Trophoblast cell (in vitro differentiated cells and primary cell): ENCODE data around the gene HDAC11.

Source experiments
- DNase-seq, 2 donors: peaks; one replicate each; pipeline ENCODE4 v3.0.0-alpha.2; 2016
- H2AFZ ChIP-seq: 2 replicates; pipeline ENCODE4 v1.6.1; 2013; ENCODE audit warnings: low read length, moderate library complexity, mild to moderate bottlenecking; ENCODE audit not compliant: insufficient read depth, poor library complexity
- H2AK5ac ChIP-seq: 2 replicates; pipeline ENCODE4 v1.6.1; 2013; ENCODE audit warnings: mild to moderate bottlenecking, low read length
- H2BK120ac ChIP-seq: 2 replicates; pipeline ENCODE4 v1.6.1; 2013; ENCODE audit warnings: low read length, mild to moderate bottlenecking, moderate library complexity; ENCODE audit not compliant: insufficient read depth, poor library complexity
- H2BK12ac ChIP-seq: 2 replicates; pipeline ENCODE4 v1.6.1; 2013; ENCODE audit warnings: mild to moderate bottlenecking, low read length, moderate library complexity
- H2BK5ac ChIP-seq: 2 replicates; pipeline ENCODE4 v1.6.1; 2013; ENCODE audit warnings: low read length, low read depth, moderate library complexity, mild to moderate bottlenecking; ENCODE audit not compliant: poor library complexity
- H3K14ac ChIP-seq: 2 replicates; pipeline ENCODE4 v1.6.1; 2013; ENCODE audit warnings: mild to moderate bottlenecking, low read length
- H3K18ac ChIP-seq: 2 replicates; pipeline ENCODE4 v1.6.1; 2013; ENCODE audit warnings: mild to moderate bottlenecking, low read length
- H3K23ac ChIP-seq: 2 replicates; pipeline ENCODE4 v1.6.1; 2013; ENCODE audit warnings: low read length
- H3K27ac ChIP-seq: 2 replicates; pipeline ENCODE4 v1.5.1; 2013; ENCODE audit warnings: low read depth, mild to moderate bottlenecking, inconsistent platforms, low read length, moderate library complexity
- H3K27me3 ChIP-seq: 2 replicates; pipeline ENCODE4 v1.6.1; 2013; ENCODE audit warnings: inconsistent platforms, mild to moderate bottlenecking, low read length, moderate library complexity; ENCODE audit not compliant: insufficient read depth
- H3K36me3 ChIP-seq, 2 experiments: 1 replicate in 1 of 2; 2 replicates in 1 of 2; pipeline ENCODE4 v1.6.1; 2013; ENCODE audit warnings: low read length in 2 of 2, mild to moderate bottlenecking in 2 of 2, moderate library complexity in 1 of 2; ENCODE audit not compliant: insufficient read depth in 2 of 2, control insufficient read depth in 1 of 2
- H3K4ac ChIP-seq: 2 replicates; pipeline ENCODE4 v1.6.1; 2013; ENCODE audit warnings: low read depth, mild to moderate bottlenecking, low read length, moderate library complexity
- H3K4me1 ChIP-seq, 2 experiments: 1 replicate in 1 of 2; 2 replicates in 1 of 2; pipeline ENCODE4 v1.6.1; 2013; ENCODE audit warnings: low read length in 2 of 2, mild to moderate bottlenecking in 2 of 2, moderate library complexity in 1 of 2; ENCODE audit not compliant: insufficient read depth in 2 of 2, control insufficient read depth in 1 of 2
- H3K4me2 ChIP-seq: 2 replicates; pipeline ENCODE4 v1.6.1; 2013; ENCODE audit warnings: inconsistent platforms, mild to moderate bottlenecking, low read length, moderate library complexity
- H3K4me3 ChIP-seq: 2 replicates; pipeline ENCODE4 v1.5.1; 2013; ENCODE audit warnings: mild to moderate bottlenecking, low read depth, low read length, inconsistent platforms
- H3K79me1 ChIP-seq: one replicate; pipeline ENCODE4 v1.6.1; 2013; ENCODE audit warnings: low read length
- H3K79me2 ChIP-seq: 2 replicates; pipeline ENCODE4 v1.6.1; 2013; ENCODE audit warnings: low read length, mild to moderate bottlenecking; ENCODE audit not compliant: control insufficient read depth, insufficient read depth, poor library complexity
- H3K9ac ChIP-seq: 2 replicates; pipeline ENCODE4 v1.6.1; 2013; ENCODE audit warnings: mild to moderate bottlenecking, low read length
- H3K9me3 ChIP-seq: 2 replicates; pipeline ENCODE4 v1.6.1; 2013; ENCODE audit warnings: low read depth, mild to moderate bottlenecking, control low read depth, inconsistent platforms, low read length; ENCODE audit not compliant: insufficient read depth
- H4K12ac ChIP-seq: 2 replicates; pipeline ENCODE4 v1.6.1; 2013; ENCODE audit warnings: low read depth, mild to moderate bottlenecking, low read length, moderate library complexity
- H4K8ac ChIP-seq: 2 replicates; pipeline ENCODE4 v1.6.1; 2013; ENCODE audit warnings: low read depth, mild to moderate bottlenecking, low read length, moderate library complexity
- H4K91ac ChIP-seq: one replicate; pipeline ENCODE4 v1.6.1; 2013; ENCODE audit warnings: low read depth, mild to moderate bottlenecking, low read length, moderate library complexity
- WGBS: extraction: QIAGEN DNeasy Blood & Tissue Kit; methylation state at CpG from one replicate; pipeline ENCODE4 v1.1.7; 2013; ENCODE audit warnings: missing lambda C conversion rate; ENCODE audit not compliant: insufficient read length, insufficient coverage; ENCODE audit errors: extremely low coverage; 5-methylcytosine and 5-hydroxymethylcytosine counted together

Gene HDAC11

GRCh38 chr3:13538520-13539291 lies 58.6 kb downstream of the HDAC11 start:
- Histone ChIP-seq H3K79me1 (no peaks in the 10 kb centered on the region), H3K14ac (no peak overlapping the region), H2BK5ac (no peak overlapping the region), H3K79me2 (no peaks in the 10 kb centered on the region), H2AFZ (no peak overlapping the region), H3K4me1 (peaks cover 12 to 24% of the 10 kb centered on the region in 2 experiments), H3K4me2 (no peak overlapping the region), H2BK120ac (peak overlapping the region; percentile 67), H4K91ac (peak overlapping the region; percentile 34), H3K18ac (no peak overlapping the region), H3K23ac (no peak overlapping the region), H3K9me3 (peaks cover 2% of the 10 kb centered on the region), H3K4ac (no peak overlapping the region), H4K12ac (no peak overlapping the region), H3K27ac (no peak overlapping the region), H2AK5ac (no peak overlapping the region), H4K8ac (no peak overlapping the region), H2BK12ac (no peak overlapping the region), H3K27me3 (no peaks in the 10 kb centered on the region), H3K9ac (no peak overlapping the region), H3K36me3 (no peaks in the 10 kb centered on the region), H3K4me3 (no peak overlapping the region)
- DNase-seq, result no peak
- no CpG with 5 or more reads among the region's 9 CpGs for WGBS

- Histone ChIP-seq H3K23ac (no peak overlapping the region), H3K4ac (no peak overlapping the region), H2BK5ac (no peak overlapping the region), H3K14ac (no peak overlapping the region), H3K27ac (no peak overlapping the region), H4K91ac (no peak overlapping the region), H2AK5ac (no peak overlapping the region), H3K79me2 (no peaks in the 10 kb centered on the region), H3K79me1 (no peaks in the 10 kb centered on the region), H3K18ac (no peak overlapping the region), H4K12ac (no peak overlapping the region), H2BK12ac (no peak overlapping the region), H3K9ac (no peak overlapping the region), H3K36me3 (no peaks in the 10 kb centered on the region), H2BK120ac (no peak overlapping the region), H3K4me1 (peaks cover 9 to 21% of the 10 kb centered on the region in 2 experiments), H3K4me3 (no peak overlapping the region), H4K8ac (no peak overlapping the region), H3K9me3 (peaks cover 2% of the 10 kb centered on the region), H3K4me2 (no peak overlapping the region), H2AFZ (no peak overlapping the region), H3K27me3 (no peaks in the 10 kb centered on the region)
- no CpG with 5 or more reads among the region's 5 CpGs for WGBS
- peak; percentile 69 to 72 for DNase-seq
Measured at GRCh38 chr3:13539292-13539638, 59.2 kb downstream of the HDAC11 start.

- Histone ChIP-seq H3K27ac (no peak overlapping the region), H3K36me3 (no peaks in the 10 kb centered on the region), H3K18ac (no peak overlapping the region), H2BK5ac (no peak overlapping the region), H2AK5ac (no peak overlapping the region), H4K12ac (no peak overlapping the region), H2AFZ (no peak overlapping the region), H2BK120ac (no peak overlapping the region), H3K27me3 (no peaks in the 10 kb centered on the region), H3K9ac (no peak overlapping the region), H3K4ac (no peak overlapping the region), H2BK12ac (no peak overlapping the region), H3K79me2 (no peaks in the 10 kb centered on the region), H3K4me1 (peaks cover 9 to 21% of the 10 kb centered on the region in 2 experiments), H3K4me2 (no peak overlapping the region), H3K79me1 (no peaks in the 10 kb centered on the region), H4K8ac (no peak overlapping the region), H3K14ac (no peak overlapping the region), H3K4me3 (no peak overlapping the region), H3K23ac (no peak overlapping the region), H4K91ac (no peak overlapping the region), H3K9me3 (peaks cover 2% of the 10 kb centered on the region)
- no CpG with 5 or more reads among the region's 8 CpGs for WGBS
- DNase-seq, result no peak
Measured at GRCh38 chr3:13539671-13540070, 59.6 kb downstream of the HDAC11 start.

- Histone ChIP-seq H3K36me3 (no peaks in the 10 kb centered on the region), H4K91ac (no peak overlapping the region), H3K79me1 (no peaks in the 10 kb centered on the region), H3K14ac (no peak overlapping the region), H3K9ac (no peak overlapping the region), H3K4ac (no peak overlapping the region), H2AK5ac (no peak overlapping the region), H2AFZ (no peak overlapping the region), H3K23ac (no peak overlapping the region), H3K18ac (no peak overlapping the region), H4K12ac (no peak overlapping the region), H3K4me2 (no peak overlapping the region), H4K8ac (no peak overlapping the region), H3K4me3 (no peak overlapping the region), H3K27me3 (no peaks in the 10 kb centered on the region), H3K79me2 (no peaks in the 10 kb centered on the region), H2BK12ac (no peak overlapping the region), H2BK120ac (no peak overlapping the region), H2BK5ac (no peak overlapping the region), H3K9me3 (peaks cover 2% of the 10 kb centered on the region), H3K27ac (no peak overlapping the region), H3K4me1 (peaks cover 9 to 21% of the 10 kb centered on the region in 2 experiments)
- DNase-seq, result peak in 1 of 2 donors; percentile 30
- no CpG with 5 or more reads among the region's 4 CpGs for WGBS
Measured at GRCh38 chr3:13540297-13540995, 60.3 kb downstream of the HDAC11 start.
